ENCODE measurements around the gene WDR27. TPM values are rescaled to one million over a fixed set of nuclear protein-coding genes. Genes with fewer than 3 reads are reported as not detected.

The WDR27 gene
- polyA plus RNA-seq, 1 donor from 2014 or later, result 35.8 TPM

- H3K4me2 ChIP-seq (ENCODE audit: low read length), result no peak overlapping the region
- H3K4me3 ChIP-seq (ENCODE audit: low read length), result no peak overlapping the region
- no peaks in the 10 kb centered on the region for H3K9me2 ChIP-seq (ENCODE audit: insufficient read depth, low read length)
- H3K27me3 ChIP-seq (ENCODE audit: insufficient read depth, low read depth, low read length), result no peaks in the 10 kb centered on the region
- H3K36me3 ChIP-seq (ENCODE audit: insufficient read depth, low read length), result no peaks in the 10 kb centered on the region
- no peaks in the 10 kb centered on the region for H4K20me1 ChIP-seq (ENCODE audit: insufficient read depth)
- TF ChIP-seq MXI1 (conservative IDR thresholded peaks at IDR 0.05; ENCODE audit: poor library complexity, severe bottlenecking) (no peak), POLR2AphosphoS5 (IDR thresholded peaks at IDR 0.05) (no peak), EZH2 (IDR thresholded peaks at IDR 0.05; ENCODE audit: borderline replicate concordance, insufficient read depth, low read length, poor library complexity, severe bottlenecking) (no peak), EP300 (conservative IDR thresholded peaks at IDR 0.05; ENCODE audit: poor library complexity, severe bottlenecking) (no peak), SMC3 (conservative IDR thresholded peaks at IDR 0.05; ENCODE audit: poor library complexity) (no peak), CTCF (IDR thresholded peaks at IDR 0.05; ENCODE audit: poor library complexity, severe bottlenecking) (no peak), REST (IDR thresholded peaks at IDR 0.05; ENCODE audit: borderline replicate concordance) (no peak), TAF1 (IDR thresholded peaks at IDR 0.05; ENCODE audit: low read depth) (no peak), RAD21 (conservative IDR thresholded peaks at IDR 0.05) (no peak)
- H3K9me3 ChIP-seq (ENCODE audit: low read length), result no peaks in the 10 kb centered on the region
- no peaks in the 10 kb centered on the region for H3F3A ChIP-seq (ENCODE audit: insufficient read depth, low read length, poor library complexity, severe bottlenecking)
- no peak overlapping the region for H3K9ac ChIP-seq (ENCODE audit: low read length)
- no peak overlapping the region for H3K27ac ChIP-seq (ENCODE audit: low read length)
- H2AFZ ChIP-seq (ENCODE audit: low read depth, low read length), result no peak overlapping the region
- no peaks in the 10 kb centered on the region for H3K79me2 ChIP-seq (replicated peaks; ENCODE audit: insufficient read depth, low read length)
These were observed 51.4 kb downstream of the WDR27 start for GRCh38 chr6:169650241-169650958.

GRCh38 chr6:169648617-169649016 is 53.2 kb downstream of the WDR27 start:
- Histone ChIP-seq H3F3A (ENCODE audit: insufficient read depth, low read length, poor library complexity, severe bottlenecking) (no peaks in the 10 kb centered on the region), H3K9me3 (ENCODE audit: low read length) (no peaks in the 10 kb centered on the region), H3K36me3 (ENCODE audit: insufficient read depth, low read length) (no peaks in the 10 kb centered on the region), H3K4me2 (ENCODE audit: low read length) (no peak overlapping the region), H3K79me2 (replicated peaks; ENCODE audit: insufficient read depth, low read length) (no peaks in the 10 kb centered on the region), H3K9ac (ENCODE audit: low read length) (no peak overlapping the region), H3K4me3 (ENCODE audit: low read length) (no peak overlapping the region), H3K27me3 (ENCODE audit: insufficient read depth, low read depth, low read length) (no peaks in the 10 kb centered on the region), H3K27ac (ENCODE audit: low read length) (no peak overlapping the region), H2AFZ (ENCODE audit: low read depth, low read length) (no peak overlapping the region), H3K9me2 (ENCODE audit: insufficient read depth, low read length) (no peaks in the 10 kb centered on the region), H4K20me1 (ENCODE audit: insufficient read depth) (no peaks in the 10 kb centered on the region)
- TF ChIP-seq POLR2AphosphoS5 (IDR thresholded peaks at IDR 0.05), result no peak
- no peak for TF ChIP-seq MXI1 (conservative IDR thresholded peaks at IDR 0.05; ENCODE audit: poor library complexity, severe bottlenecking)
- no peak for TF ChIP-seq SMC3 (conservative IDR thresholded peaks at IDR 0.05; ENCODE audit: poor library complexity)
- TF ChIP-seq EZH2 (IDR thresholded peaks at IDR 0.05; ENCODE audit: borderline replicate concordance, insufficient read depth, low read length, poor library complexity, severe bottlenecking), result no peak
- no peak for TF ChIP-seq RAD21 (conservative IDR thresholded peaks at IDR 0.05)
- TF ChIP-seq REST (IDR thresholded peaks at IDR 0.05; ENCODE audit: borderline replicate concordance), result no peak
- no peak for TF ChIP-seq TAF1 (IDR thresholded peaks at IDR 0.05; ENCODE audit: low read depth)
- no peak for TF ChIP-seq EP300 (conservative IDR thresholded peaks at IDR 0.05; ENCODE audit: poor library complexity, severe bottlenecking)
- TF ChIP-seq CTCF (IDR thresholded peaks at IDR 0.05; ENCODE audit: poor library complexity, severe bottlenecking), result no peak

All from neural cell (in vitro differentiated cells).